22Rv1 (cell line): ENCODE results near the gene SUSD4.

Experiments used
- H3K27ac ChIP-seq: fragments of 450-650 bp; 2 replicates; pipeline ENCODE4 v1.5.1; 2017
- CTCF ChIP-seq: fragments of 450-650 bp; IDR thresholded peaks from 2 replicates; pipeline ENCODE4 v1.5.1; 2017; ENCODE audit warnings: mild to moderate bottlenecking
- ZFX ChIP-seq: fragments of 450-650 bp; IDR thresholded peaks from 2 replicates; pipeline ENCODE4 v1.6.1; 2017; ENCODE audit warnings: antibody characterized with exemption, borderline replicate concordance

SUSD4 gene

GRCh38 chr1:223189903-223190724, 173.9 kb downstream of the SUSD4 start:
- H3K27ac ChIP-seq = no peak overlapping the region

GRCh38 chr1:223189525-223189902, 174.5 kb downstream of the SUSD4 start:
- H3K27ac ChIP-seq = no peak overlapping the region
- no peak for TF ChIP-seq ZFX
- no peak for TF ChIP-seq CTCF

More at GRCh38 chr1:223189903-223190724, 173.9 kb downstream of the SUSD4 start:
- TF ChIP-seq CTCF (no peak), ZFX (no peak)

GRCh38 chr1:223188618-223189356, 175.2 kb downstream of the SUSD4 start:
- no peak overlapping the region for H3K27ac ChIP-seq
- TF ChIP-seq CTCF = no peak
- no peak for TF ChIP-seq ZFX

GRCh38 chr1:223186800-223187199, 177.2 kb downstream of the SUSD4 start:
- TF ChIP-seq CTCF (no peak), ZFX (no peak)
- no peak overlapping the region for H3K27ac ChIP-seq

- H3K27ac ChIP-seq = no peak overlapping the region
- TF ChIP-seq CTCF (no peak), ZFX (no peak)
These were observed 180.6 kb downstream of the SUSD4 start for GRCh38 chr1:223183268-223183862.

GRCh38 chr1:223180731-223181321, 183.2 kb downstream of the SUSD4 start:
- H3K27ac ChIP-seq = no peak overlapping the region
- TF ChIP-seq ZFX = no peak
- no peak for TF ChIP-seq CTCF
